Suprapubic skin (tissue), 4 donors: ENCODE results near the gene SASH1. TPM values are rescaled to one million over a fixed set of nuclear protein-coding genes. Genes with fewer than 3 reads are reported as not detected.
"Not testable (repeated sequence)": the region's sequence is repeated elsewhere in the genome, so short reads cannot be mapped to it uniquely, and the experiment has no call there.

Source experiments
- DNase-seq, 2 donors: peaks; one replicate each; pipeline ENCODE4 v3.0.0-alpha.2; 2019; ENCODE audit warnings: low spot score in 2 of 2
- H3K27ac ChIP-seq: fragments of 200-600 bp; sonication (generic); one replicate; pipeline ENCODE4 v1.5.1; 2019
- H3K27me3 ChIP-seq: fragments of 200-600 bp; sonication (generic); one replicate; pipeline ENCODE4 v1.5.1; 2019
- H3K36me3 ChIP-seq: fragments of 200-600 bp; sonication (generic); one replicate; pipeline ENCODE4 v1.5.1; 2019
- H3K4me1 ChIP-seq: fragments of 200-600 bp; sonication (generic); one replicate; pipeline ENCODE4 v1.5.1; 2019
- H3K4me3 ChIP-seq: fragments of 200-600 bp; sonication (generic); one replicate; pipeline ENCODE4 v1.5.1; 2019; ENCODE audit warnings: mild to moderate bottlenecking
- H3K9me3 ChIP-seq: fragments of 200-600 bp; sonication (generic); one replicate; pipeline ENCODE4 v1.5.1; 2019
- CTCF ChIP-seq, 2 donors: fragments of 200-600 bp in 1 of 2; fragments of 450-650 bp in 1 of 2; sonication (generic) in 1 of 2; IDR thresholded peaks; one replicate each; pipeline ENCODE4 v1.5.1; 2016 to 2019; ENCODE audit warnings: antibody characterized with exemption in 2 of 2, mild to moderate bottlenecking in 1 of 2, moderate library complexity in 1 of 2
- EP300 ChIP-seq: sonication (generic); formaldehyde crosslinking; IDR thresholded peaks from one replicate; pipeline ENCODE4 v1.6.1; 2017; ENCODE audit warnings: antibody characterized with exemption
- POLR2A ChIP-seq, 2 donors: fragments of 450-650 bp; IDR thresholded peaks; one replicate each; pipeline ENCODE4 v1.6.1; 2017; ENCODE audit warnings: antibody characterized with exemption in 2 of 2, mild to moderate bottlenecking in 2 of 2, moderate library complexity in 2 of 2
- POLR2AphosphoS5 ChIP-seq, 3 donors: sonication (generic); formaldehyde crosslinking; IDR thresholded peaks; one replicate each; pipeline ENCODE4 v1.6.1; 2017; ENCODE audit warnings: antibody characterized with exemption in 3 of 3
- WGBS: methylation state at CpG from one replicate; pipeline ENCODE4 v1.1.5; 2018; 5-methylcytosine and 5-hydroxymethylcytosine counted together
- total RNA-seq, 4 donors: library from RNA; depleted of rRNA; stranded (reverse); fragments of >200 nt; gene quantifications; one replicate each; pipeline ENCODE4 v1.1.0, GENCODE V29; 2016

Gene SASH1
- total RNA-seq, 4 donors from 2014 or later = 59.1 to 139 (median 77.1) TPM

GRCh38 chr6:148374040-148374774, 31.6 kb downstream of the SASH1 start:
- H3K27me3 ChIP-seq = no peaks in the 10 kb centered on the region
- no peak for DNase-seq
- H3K36me3 ChIP-seq = no peaks in the 10 kb centered on the region
- no peak overlapping the region for H3K27ac ChIP-seq
- 73% methylated on average over 5 of the region's 5 CpGs for WGBS
- H3K9me3 ChIP-seq = no peaks in the 10 kb centered on the region
- H3K4me1 ChIP-seq = peaks cover 33% of the 10 kb centered on the region
- TF ChIP-seq EP300 (no peak), CTCF (IDR thresholded peaks at IDR 0.05) (no peak), POLR2AphosphoS5 (IDR thresholded peaks at IDR 0.05) (no peak), POLR2A (IDR thresholded peaks at IDR 0.05) (no peak)
- no peak overlapping the region for H3K4me3 ChIP-seq

- DNase-seq = no peak
- no peaks in the 10 kb centered on the region for H3K27me3 ChIP-seq
- WGBS = 76% methylated on average over 5 of the region's 5 CpGs
Measured at GRCh38 chr6:148375401-148375800, 32.8 kb downstream of the SASH1 start.

GRCh38 chr6:148379481-148379880, 36.8 kb downstream of the SASH1 start:
- no peak for DNase-seq
- no peaks in the 10 kb centered on the region for H3K27me3 ChIP-seq
- no peak overlapping the region for H3K27ac ChIP-seq
- no peaks in the 10 kb centered on the region for H3K36me3 ChIP-seq
- peaks cover 14% of the 10 kb centered on the region for H3K4me1 ChIP-seq
- H3K4me3 ChIP-seq = no peak overlapping the region
- no peak for TF ChIP-seq POLR2AphosphoS5 (IDR thresholded peaks at IDR 0.05)
- TF ChIP-seq POLR2A (IDR thresholded peaks at IDR 0.05) = no peak
- no peak for TF ChIP-seq EP300
- 89% methylated on average over 5 of the region's 5 CpGs for WGBS
- H3K9me3 ChIP-seq = no peaks in the 10 kb centered on the region

More at GRCh38 chr6:148375401-148375800, 32.8 kb downstream of the SASH1 start:
- H3K9me3 ChIP-seq = no peaks in the 10 kb centered on the region
- TF ChIP-seq EP300 (no peak), POLR2A (IDR thresholded peaks at IDR 0.05) (no peak), CTCF (IDR thresholded peaks at IDR 0.05) (no peak), POLR2AphosphoS5 (IDR thresholded peaks at IDR 0.05) (no peak)
- H3K36me3 ChIP-seq = no peaks in the 10 kb centered on the region
- H3K27ac ChIP-seq = no peak overlapping the region
- H3K4me1 ChIP-seq = peaks cover 34% of the 10 kb centered on the region
- H3K4me3 ChIP-seq = no peak overlapping the region

GRCh38 chr6:148379966-148380713, 37.5 kb downstream of the SASH1 start:
- Histone ChIP-seq H3K27ac (peak overlapping the region; percentile 43), H3K9me3 (no peaks in the 10 kb centered on the region), H3K36me3 (no peaks in the 10 kb centered on the region), H3K4me1 (peaks cover 20% of the 10 kb centered on the region), H3K4me3 (no peak overlapping the region), H3K27me3 (no peaks in the 10 kb centered on the region)
- no peak for DNase-seq
- WGBS = 88% methylated on average over 11 of the region's 11 CpGs
- TF ChIP-seq POLR2A (IDR thresholded peaks at IDR 0.05) (no peak), CTCF (IDR thresholded peaks at IDR 0.05) (no peak), POLR2AphosphoS5 (IDR thresholded peaks at IDR 0.05) (no peak), EP300 (no peak)

- H3K27ac ChIP-seq, H3K9me3 ChIP-seq, H3K36me3 ChIP-seq, DNase-seq, H3K4me3 ChIP-seq, H3K27me3 ChIP-seq: not testable (repeated sequence)
- WGBS = 91% methylated on average over 3 of the region's 9 CpGs
- H3K4me1 ChIP-seq = peaks cover 27% of the 10 kb centered on the region
Measured at GRCh38 chr6:148382051-148382450, 39.4 kb downstream of the SASH1 start.

GRCh38 chr6:148382861-148383260, 40.2 kb downstream of the SASH1 start:
- Histone ChIP-seq H3K9me3 (no peaks in the 10 kb centered on the region), H3K4me1 (peaks cover 27% of the 10 kb centered on the region), H3K36me3 (no peaks in the 10 kb centered on the region), H3K4me3 (no peak overlapping the region), H3K27me3 (no peaks in the 10 kb centered on the region), H3K27ac (no peak overlapping the region)
- TF ChIP-seq POLR2A (IDR thresholded peaks at IDR 0.05) (no peak), CTCF (IDR thresholded peaks at IDR 0.05) (no peak), POLR2AphosphoS5 (IDR thresholded peaks at IDR 0.05) (no peak), EP300 (no peak)
- DNase-seq = no peak
- WGBS = 84% methylated on average over 9 of the region's 9 CpGs
